ENCODE measurements around the gene SPATA7. TPM values are rescaled to one million over a fixed set of nuclear protein-coding genes. Genes with fewer than 3 reads are reported as not detected.
A peak's percentile ranks its signal among the peaks of the same experiment; 100 is the strongest.

SPATA7 gene
- total and polyA plus RNA-seq, 2 experiments from 2014 or later: 9.8 to 27.9 TPM

DNA sequence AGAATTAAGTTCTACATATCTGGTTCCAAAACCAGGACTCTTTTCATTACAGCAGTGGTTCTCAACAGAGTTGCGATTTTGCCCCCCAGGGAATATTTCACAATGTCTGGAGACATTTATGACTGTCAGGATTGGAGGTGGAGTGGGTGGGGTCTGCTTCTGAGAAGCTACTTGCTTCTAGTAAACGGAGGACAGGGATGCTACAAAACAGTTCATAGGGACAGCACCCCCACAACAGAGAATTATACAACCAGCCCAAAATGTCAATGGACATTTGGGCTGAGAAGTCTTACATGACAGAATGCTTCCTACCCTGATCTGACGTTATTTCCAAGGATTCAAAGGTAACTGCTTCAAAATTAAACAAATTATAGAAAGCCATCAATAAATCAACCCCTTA lies 739 bp upstream of the SPATA7 start:
- peak overlapping the region; percentile 89 for H3K27ac ChIP-seq
- DNase-seq (ENCODE audit: low spot score): no peak
- peak overlapping the region; percentile 94 for H3K4me2 ChIP-seq

DNA sequence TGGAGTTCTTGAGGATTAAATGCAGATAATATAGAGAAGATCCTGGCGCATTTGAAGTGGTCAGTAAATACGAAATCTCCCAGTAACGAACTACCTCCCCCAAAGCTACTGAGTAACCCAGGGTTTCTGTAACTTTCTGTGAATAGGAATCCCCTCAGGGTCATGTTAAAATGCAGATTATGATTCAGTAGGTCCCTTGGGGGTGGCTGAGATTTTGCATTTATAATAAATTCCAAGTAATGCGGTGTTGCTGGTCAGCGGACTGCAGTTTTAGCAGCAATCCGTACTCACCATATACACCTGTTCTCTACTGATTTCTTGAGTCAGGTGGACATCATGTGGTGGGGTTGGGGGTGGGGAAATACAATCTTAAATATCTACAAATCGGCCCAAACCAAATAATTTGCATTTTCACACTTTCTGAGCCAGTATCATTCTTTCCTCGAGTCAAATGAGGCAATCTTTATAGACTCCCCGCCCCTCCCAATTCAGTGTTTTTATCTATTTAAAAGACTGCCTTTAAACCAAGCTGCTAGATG lies 868 bp downstream of the SPATA7 start:
- Histone ChIP-seq H2AFZ (peak overlapping the region; percentile 95), H3K9me2 (replicated peaks; ENCODE audit: insufficient read depth) (no peaks in the 10 kb centered on the region)
- no peak for TF ChIP-seq EZH2phosphoT487 (IDR thresholded peaks at IDR 0.05; ENCODE audit: low read depth, severe bottlenecking, unreplicated experiment)
- TF ChIP-seq CTCF (IDR thresholded peaks at IDR 0.05; ENCODE audit: poor library complexity): no peak
- TF ChIP-seq EZH2 (IDR thresholded peaks at IDR 0.05; ENCODE audit: borderline replicate concordance): no peak

More for the DNA sequence above, 739 bp upstream of the SPATA7 start:
- H3K27me3 ChIP-seq: no peaks in the 10 kb centered on the region
- no peaks in the 10 kb centered on the region for H4K20me1 ChIP-seq (ENCODE audit: insufficient read depth, poor library complexity, severe bottlenecking)
- no peak for TF ChIP-seq CTCF (IDR thresholded peaks at IDR 0.05; ENCODE audit: poor library complexity)
- TF ChIP-seq EZH2phosphoT487 (IDR thresholded peaks at IDR 0.05; ENCODE audit: low read depth, severe bottlenecking, unreplicated experiment): no peak
- no peak for TF ChIP-seq EZH2 (IDR thresholded peaks at IDR 0.05; ENCODE audit: borderline replicate concordance)
- H3K79me2 ChIP-seq: peaks cover 20% of the 10 kb centered on the region
- no peaks in the 10 kb centered on the region for H3K9me3 ChIP-seq (ENCODE audit: low read depth)
- H2AFZ ChIP-seq: peak overlapping the region; percentile 95
- H3K36me3 ChIP-seq (replicated peaks; ENCODE audit: insufficient read depth, low read depth): no peaks in the 10 kb centered on the region
- H3K9me2 ChIP-seq (replicated peaks; ENCODE audit: insufficient read depth): no peaks in the 10 kb centered on the region
- H3K4me1 ChIP-seq (ENCODE audit: insufficient read depth): peaks cover 6% of the 10 kb centered on the region
- WGBS (ENCODE audit: low lambda C conversion rate, missing lambda C conversion rate): 31% methylated on average over 3 of the region's 3 CpGs
- H3K4me3 ChIP-seq: peak overlapping the region; percentile 91

GRCh38 chr14:88388741-88389282 lies 3.4 kb downstream of the SPATA7 start:
- Histone ChIP-seq H3K4me2 (no peak overlapping the region), H3K79me2 (peaks cover 20% of the 10 kb centered on the region), H3K27ac (no peak overlapping the region), H3K9me2 (replicated peaks; ENCODE audit: insufficient read depth) (no peaks in the 10 kb centered on the region), H3K4me3 (no peak overlapping the region), H3K9me3 (ENCODE audit: low read depth) (no peaks in the 10 kb centered on the region), H3K36me3 (replicated peaks; ENCODE audit: insufficient read depth, low read depth) (no peaks in the 10 kb centered on the region), H4K20me1 (ENCODE audit: insufficient read depth, poor library complexity, severe bottlenecking) (no peaks in the 10 kb centered on the region), H3K4me1 (ENCODE audit: insufficient read depth) (peaks cover 6% of the 10 kb centered on the region), H3K27me3 (no peaks in the 10 kb centered on the region), H2AFZ (no peak overlapping the region)
- WGBS (ENCODE audit: low lambda C conversion rate, missing lambda C conversion rate): 82% methylated on average over 6 of the region's 6 CpGs
- TF ChIP-seq EZH2 (IDR thresholded peaks at IDR 0.05; ENCODE audit: borderline replicate concordance): no peak
- no peak for TF ChIP-seq EZH2phosphoT487 (IDR thresholded peaks at IDR 0.05; ENCODE audit: low read depth, severe bottlenecking, unreplicated experiment)
- no peak for TF ChIP-seq CTCF (IDR thresholded peaks at IDR 0.05; ENCODE audit: poor library complexity)
- DNase-seq (ENCODE audit: low spot score): no peak

More for the DNA sequence above, 868 bp downstream of the SPATA7 start:
- Histone ChIP-seq H3K27me3 (no peaks in the 10 kb centered on the region), H4K20me1 (ENCODE audit: insufficient read depth, poor library complexity, severe bottlenecking) (no peaks in the 10 kb centered on the region), H3K4me2 (peak overlapping the region; percentile 94), H3K9me3 (ENCODE audit: low read depth) (no peaks in the 10 kb centered on the region), H3K4me3 (peak overlapping the region; percentile 91), H3K27ac (peak overlapping the region; percentile 89), H3K79me2 (peaks cover 20% of the 10 kb centered on the region), H3K36me3 (replicated peaks; ENCODE audit: insufficient read depth, low read depth) (no peaks in the 10 kb centered on the region), H3K4me1 (ENCODE audit: insufficient read depth) (peaks cover 6% of the 10 kb centered on the region)
- no peak for DNase-seq (ENCODE audit: low spot score)
- WGBS (ENCODE audit: low lambda C conversion rate, missing lambda C conversion rate): 51% methylated on average over 9 of the region's 9 CpGs
